Panc1 (cell line): ENCODE results near the gene B9D2. TPM values are rescaled to one million over a fixed set of nuclear protein-coding genes. Genes with fewer than 3 reads are reported as not detected.

Experiments used
- ATAC-seq: fragments of 200-7000 bp; cut with Tn5 transposase; 2 replicates; pipeline ENCODE4 v1.9.1; 2020; ENCODE audit warnings: mild to moderate bottlenecking, moderate library complexity
- BruUV-seq: library from RNA; stranded (reverse); fragments of 400-500 nt; replicated peaks from 2 replicates; lab custom pipeline; 2021; lab: Mats Ljungman, UMichigan
- CTCF ChIA-PET: fragments of 300-600 bp; sonication (Branson Sonifier 250); formaldehyde crosslinking; loops from one replicate; lab custom pipeline; 2022; ENCODE audit warnings: antibody characterized with exemption; lab: Charles Lee
- POLR2A ChIA-PET: fragments of 300-600 bp; sonication (Branson Sonifier 250); formaldehyde crosslinking; loops from one replicate; lab custom pipeline; 2022; ENCODE audit warnings: antibody characterized with exemption; lab: Charles Lee
- DNase-seq: peaks from one replicate; pipeline ENCODE4 v3.0.0-alpha.2; 2010; ENCODE audit warnings: low read depth, low spot score
- H3K27ac ChIP-seq: 2 replicates; pipeline ENCODE4 v1.5.1; 2011; ENCODE audit warnings: mild to moderate bottlenecking, low read length, inconsistent platforms
- H3K27me3 ChIP-seq: fragments of 200-500 bp; sonication (Bioruptor generic); 2 replicates; pipeline ENCODE4 v1.6.0; 2014; ENCODE audit warnings: low read length, inconsistent platforms; ENCODE audit not compliant: control insufficient read depth, insufficient read depth
- H3K36me3 ChIP-seq: fragments of 200-500 bp; sonication (Bioruptor generic); 2 replicates; pipeline ENCODE4 v1.5.1; 2014; ENCODE audit warnings: inconsistent platforms, mild to moderate bottlenecking, low read length, moderate library complexity; ENCODE audit not compliant: control insufficient read depth, insufficient read depth
- H3K4me1 ChIP-seq: 2 replicates; pipeline ENCODE4 v1.5.1; 2011; ENCODE audit warnings: inconsistent platforms, mild to moderate bottlenecking, low read length, moderate library complexity; ENCODE audit not compliant: control insufficient read depth, insufficient read depth
- H3K4me3 ChIP-seq, 2 experiments: 2 replicates each; pipeline ENCODE4 v1.5.1; 2011 to 2012; ENCODE audit warnings: low read depth in 2 of 2, low read length in 2 of 2, mild to moderate bottlenecking in 2 of 2, inconsistent platforms in 1 of 2, moderate library complexity in 1 of 2
- H3K9me3 ChIP-seq: fragments of 200-500 bp; sonication (Bioruptor generic); 2 replicates; pipeline ENCODE4 v1.5.1; 2014; ENCODE audit warnings: low read depth, mild to moderate bottlenecking, inconsistent platforms, low read length, moderate library complexity; ENCODE audit not compliant: control insufficient read depth, insufficient read depth
- POLR2AphosphoS5 ChIP-seq: IDR thresholded peaks from 2 replicates; pipeline ENCODE4 v1.6.1; 2012; ENCODE audit warnings: mild to moderate bottlenecking, low read depth, low read length, moderate library complexity
- SIN3A ChIP-seq: IDR thresholded peaks from 2 replicates; pipeline ENCODE4 v1.6.1; 2012; ENCODE audit warnings: low read depth, mild to moderate bottlenecking, low read length, moderate library complexity, borderline replicate concordance; ENCODE audit not compliant: insufficient read depth
- TCF7L2 ChIP-seq: IDR thresholded peaks from 2 replicates; pipeline ENCODE4 v1.6.1; 2011; ENCODE audit warnings: mild to moderate bottlenecking, low read depth, low read length, inconsistent platforms
- in situ Hi-C: cut with HindIII; loops from 2 replicates; pipeline ENCODE4 v1.10.0; 2016; ENCODE audit warnings: low sequenced_read_pairs, low pct_unique_long_range_greater_than_20kb
- intact Hi-C: fragments of 100-400 bp; cut with micrococcal nuclease; formaldehyde crosslinking; loops from one replicate; pipeline ENCODE4 v1.10.0; 2022; ENCODE audit not compliant: unreplicated experiment
- total RNA-seq: library from RNA; stranded (reverse); gene quantifications from one replicate; pipeline ENCODE4 v1.2.1, GENCODE V29; 2021; ENCODE audit not compliant: unreplicated experiment
- TF ChIP-seq, protein P1 (sequence below): fragments of 450-650 bp; IDR thresholded peaks from 2 replicates; pipeline ENCODE4 v1.5.1; 2017; ENCODE audit warnings: mild to moderate bottlenecking
- TF ChIP-seq, protein P2 (sequence below), 2 experiments: IDR thresholded peaks; 2 replicates each; pipeline ENCODE4 v1.6.1; 2011 to 2012; ENCODE audit warnings: low read depth in 2 of 2, control low read depth in 1 of 2, low read length in 1 of 2, mild to moderate bottlenecking in 1 of 2, moderate library complexity in 1 of 2; ENCODE audit not compliant: insufficient read depth in 1 of 2

Gene B9D2
- total RNA-seq, 1 experiment from 2014 or later: 7.1 TPM

DNA sequence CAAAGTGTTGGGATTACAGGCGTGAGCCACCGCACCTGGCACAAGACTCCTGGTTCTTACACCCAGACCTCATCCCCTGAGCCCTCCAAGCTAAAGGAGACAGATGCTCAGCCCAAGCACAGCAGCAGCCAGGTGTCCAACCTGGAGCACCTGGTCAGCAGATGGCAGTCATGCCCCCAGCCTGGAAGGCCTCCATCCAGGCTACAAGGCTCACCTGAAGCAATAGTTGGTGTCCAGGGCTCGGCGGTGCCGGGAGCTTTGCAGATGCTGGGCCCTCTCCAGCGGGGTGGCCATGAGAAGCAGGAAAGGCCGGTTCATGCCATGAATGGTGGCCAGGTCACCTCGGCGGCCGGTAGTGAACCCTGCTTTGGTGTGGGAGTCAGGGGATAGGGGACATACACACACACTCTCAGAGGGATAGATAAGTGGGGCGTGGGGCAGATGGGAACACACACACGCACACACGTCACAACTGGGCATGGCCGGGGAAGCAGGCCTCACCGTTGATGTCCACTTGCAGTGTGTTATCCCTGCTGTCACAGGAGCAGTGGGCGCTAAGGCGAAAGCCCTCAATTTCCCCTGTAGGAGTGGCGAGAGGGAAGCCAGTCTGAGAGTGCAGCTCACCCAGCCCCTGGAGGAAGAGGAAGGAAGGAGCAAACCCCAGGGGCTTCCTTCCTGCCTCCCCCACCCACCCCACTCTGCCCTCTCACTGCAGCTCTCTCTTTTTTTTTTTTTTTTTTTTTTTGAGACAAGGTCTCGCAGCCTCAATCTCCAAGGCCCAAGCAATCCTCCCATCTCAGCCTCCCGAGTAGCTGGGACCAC lies 22.1 kb downstream of the B9D2 start:
- ChIA-PET POLR2A (no interaction called here), CTCF (no interaction called here)
- H3K4me3 ChIP-seq: no peak overlapping the region
- in situ Hi-C loops: no loop called here
- BruUV-seq: no TSS peak
- no peak overlapping the region for H3K27ac ChIP-seq
- no peaks in the 10 kb centered on the region for H3K27me3 ChIP-seq
- no peak for DNase-seq
- H3K4me1 ChIP-seq: no peaks in the 10 kb centered on the region
- TF ChIP-seq TCF7L2: no peak
- TF ChIP-seq SIN3A: no peak
- TF ChIP-seq, protein P1, sequence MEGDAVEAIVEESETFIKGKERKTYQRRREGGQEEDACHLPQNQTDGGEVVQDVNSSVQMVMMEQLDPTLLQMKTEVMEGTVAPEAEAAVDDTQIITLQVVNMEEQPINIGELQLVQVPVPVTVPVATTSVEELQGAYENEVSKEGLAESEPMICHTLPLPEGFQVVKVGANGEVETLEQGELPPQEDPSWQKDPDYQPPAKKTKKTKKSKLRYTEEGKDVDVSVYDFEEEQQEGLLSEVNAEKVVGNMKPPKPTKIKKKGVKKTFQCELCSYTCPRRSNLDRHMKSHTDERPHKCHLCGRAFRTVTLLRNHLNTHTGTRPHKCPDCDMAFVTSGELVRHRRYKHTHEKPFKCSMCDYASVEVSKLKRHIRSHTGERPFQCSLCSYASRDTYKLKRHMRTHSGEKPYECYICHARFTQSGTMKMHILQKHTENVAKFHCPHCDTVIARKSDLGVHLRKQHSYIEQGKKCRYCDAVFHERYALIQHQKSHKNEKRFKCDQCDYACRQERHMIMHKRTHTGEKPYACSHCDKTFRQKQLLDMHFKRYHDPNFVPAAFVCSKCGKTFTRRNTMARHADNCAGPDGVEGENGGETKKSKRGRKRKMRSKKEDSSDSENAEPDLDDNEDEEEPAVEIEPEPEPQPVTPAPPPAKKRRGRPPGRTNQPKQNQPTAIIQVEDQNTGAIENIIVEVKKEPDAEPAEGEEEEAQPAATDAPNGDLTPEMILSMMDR: no peak
- TF ChIP-seq, protein P2, sequence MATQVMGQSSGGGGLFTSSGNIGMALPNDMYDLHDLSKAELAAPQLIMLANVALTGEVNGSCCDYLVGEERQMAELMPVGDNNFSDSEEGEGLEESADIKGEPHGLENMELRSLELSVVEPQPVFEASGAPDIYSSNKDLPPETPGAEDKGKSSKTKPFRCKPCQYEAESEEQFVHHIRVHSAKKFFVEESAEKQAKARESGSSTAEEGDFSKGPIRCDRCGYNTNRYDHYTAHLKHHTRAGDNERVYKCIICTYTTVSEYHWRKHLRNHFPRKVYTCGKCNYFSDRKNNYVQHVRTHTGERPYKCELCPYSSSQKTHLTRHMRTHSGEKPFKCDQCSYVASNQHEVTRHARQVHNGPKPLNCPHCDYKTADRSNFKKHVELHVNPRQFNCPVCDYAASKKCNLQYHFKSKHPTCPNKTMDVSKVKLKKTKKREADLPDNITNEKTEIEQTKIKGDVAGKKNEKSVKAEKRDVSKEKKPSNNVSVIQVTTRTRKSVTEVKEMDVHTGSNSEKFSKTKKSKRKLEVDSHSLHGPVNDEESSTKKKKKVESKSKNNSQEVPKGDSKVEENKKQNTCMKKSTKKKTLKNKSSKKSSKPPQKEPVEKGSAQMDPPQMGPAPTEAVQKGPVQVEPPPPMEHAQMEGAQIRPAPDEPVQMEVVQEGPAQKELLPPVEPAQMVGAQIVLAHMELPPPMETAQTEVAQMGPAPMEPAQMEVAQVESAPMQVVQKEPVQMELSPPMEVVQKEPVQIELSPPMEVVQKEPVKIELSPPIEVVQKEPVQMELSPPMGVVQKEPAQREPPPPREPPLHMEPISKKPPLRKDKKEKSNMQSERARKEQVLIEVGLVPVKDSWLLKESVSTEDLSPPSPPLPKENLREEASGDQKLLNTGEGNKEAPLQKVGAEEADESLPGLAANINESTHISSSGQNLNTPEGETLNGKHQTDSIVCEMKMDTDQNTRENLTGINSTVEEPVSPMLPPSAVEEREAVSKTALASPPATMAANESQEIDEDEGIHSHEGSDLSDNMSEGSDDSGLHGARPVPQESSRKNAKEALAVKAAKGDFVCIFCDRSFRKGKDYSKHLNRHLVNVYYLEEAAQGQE (IDR thresholded peaks at IDR 0.05; ENCODE audit: insufficient read depth in 1 of 2, low read depth in 2 of 2, low read length in 1 of 2): no peak
- no peak for TF ChIP-seq POLR2AphosphoS5
- no peaks in the 10 kb centered on the region for H3K9me3 ChIP-seq
- no peak for ATAC-seq
- intact Hi-C loops: no loop called here
- H3K36me3 ChIP-seq: no peaks in the 10 kb centered on the region

DNA sequence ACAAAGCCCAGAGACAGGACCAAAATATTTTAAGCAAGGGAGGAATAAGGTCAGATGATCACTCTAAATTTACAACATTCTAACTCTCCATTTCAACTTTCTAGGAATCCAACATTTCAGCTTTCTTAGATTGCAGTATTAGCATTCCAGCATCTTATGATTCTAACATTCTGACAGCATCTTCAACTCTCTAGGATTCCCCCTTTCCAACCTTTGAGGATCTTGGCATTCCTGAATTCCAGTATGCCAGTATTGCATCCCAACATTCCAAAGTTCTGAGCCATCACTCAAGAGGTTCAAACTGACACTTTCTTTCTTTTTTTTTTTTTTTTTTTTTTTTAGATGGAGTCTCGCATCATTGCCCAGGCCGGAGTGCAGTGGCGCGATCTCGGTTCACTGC lies 24.0 kb downstream of the B9D2 start:
- Histone ChIP-seq H3K27me3 (no peaks in the 10 kb centered on the region), H3K9me3 (no peaks in the 10 kb centered on the region), H3K27ac (no peak overlapping the region), H3K36me3 (no peaks in the 10 kb centered on the region), H3K4me1 (no peaks in the 10 kb centered on the region), H3K4me3 (no peak overlapping the region)
- intact Hi-C loops (no loop called here), in situ Hi-C loops (no loop called here)
- CTCF ChIA-PET: interaction anchor here (0.7 kb wide), 1 partner anchor 96 kb away, joined by 8 read pairs; no protein-coding TSS in a partner anchor
- ATAC-seq: no peak
- TF ChIP-seq SIN3A (no peak), TCF7L2 (no peak)
- TF ChIP-seq, protein P2 (IDR thresholded peaks at IDR 0.05; ENCODE audit: insufficient read depth in 1 of 2, low read depth in 2 of 2, low read length in 1 of 2): no peak
- TF ChIP-seq, protein P1: no peak
- DNase-seq: no peak
- no TSS peak for BruUV-seq
- POLR2A ChIA-PET: interaction anchor here (0.7 kb wide), 1 partner anchor 209 kb away, joined by 7 read pairs; no protein-coding TSS in a partner anchor
